ENCODE measurements around the gene IL20RB. TPM values are rescaled to one million over a fixed set of nuclear protein-coding genes. Genes with fewer than 3 reads are reported as not detected.

IL20RB gene
- total and polyA plus RNA-seq, 2 of the 4 experiments (the other 2 are of a cell fraction), result 0.72 to 0.97 TPM

DNA sequence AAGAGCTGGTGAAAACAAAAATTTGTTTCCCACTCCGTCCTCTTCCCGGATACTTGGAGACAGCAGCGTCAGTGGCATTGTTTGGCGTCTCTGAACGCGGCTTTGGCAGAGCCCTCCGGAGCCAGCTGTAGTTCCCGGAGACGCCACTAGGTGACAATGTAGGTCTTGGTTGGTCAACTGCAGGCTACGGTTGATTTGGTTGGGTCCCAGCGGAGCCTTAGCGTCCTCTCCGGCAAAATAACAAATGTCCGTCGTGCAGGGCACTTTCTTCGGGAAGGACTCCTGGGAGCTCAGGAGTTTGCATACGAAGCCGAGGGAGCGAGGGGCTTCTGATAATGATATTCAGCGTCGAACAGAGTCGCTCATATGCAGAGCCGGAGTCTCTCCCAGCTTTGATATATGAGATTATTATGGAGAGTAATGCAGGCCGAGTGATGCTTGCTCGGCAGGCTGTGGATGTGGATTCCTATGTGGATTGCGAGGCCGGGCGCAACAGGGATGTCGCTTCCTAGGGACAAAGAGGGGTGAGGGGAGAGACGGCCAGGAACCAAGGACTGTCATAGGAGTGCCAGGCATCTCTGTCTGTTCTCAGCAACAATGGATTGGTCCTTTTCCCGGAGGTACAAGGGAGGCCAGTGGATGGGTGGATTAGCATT is 74.8 kb downstream of the IL20RB start:
- DNase-seq (peak; percentile 76), ATAC-seq (ENCODE audit: low read depth) (peak; percentile 98)
- Histone ChIP-seq H3K4me1 (ENCODE audit: control insufficient read depth, insufficient read depth, low read length) (no peaks in the 10 kb centered on the region), H3K27me3 (ENCODE audit: control insufficient read depth, insufficient read depth, low read length) (peaks cover 2% of the 10 kb centered on the region), H2AFZ (replicated peaks; ENCODE audit: low read length, poor library complexity) (peak overlapping the region; percentile 91), H3K4me2 (ENCODE audit: low read depth, low read length) (peak overlapping the region; percentile 76), H3K79me1 (ENCODE audit: low read depth in 1 of 2, low read length in 2 of 2) (no peaks in the 10 kb centered on the region), H2BK20ac (ENCODE audit: low read depth, low read length) (no peak overlapping the region), H3K36me3 (ENCODE audit: control insufficient read depth, insufficient read depth, low read length) (no peaks in the 10 kb centered on the region), H4K20me1 (ENCODE audit: insufficient read depth, low read length) (no peaks in the 10 kb centered on the region), H3K23ac (ENCODE audit: low read depth, low read length) (no peak overlapping the region), H2AK5ac (ENCODE audit: low read depth, low read length) (no peak overlapping the region), H3K4me3 (ENCODE audit: insufficient read depth, low read depth, low read length) (peak overlapping the region; percentile 41), H3K9ac (ENCODE audit: low read depth, low read length) (no peak overlapping the region), H3K9me1 (ENCODE audit: insufficient read depth, low read length) (no peaks in the 10 kb centered on the region), H4K91ac (ENCODE audit: insufficient read depth, low read depth, low read length) (no peak overlapping the region), H3K18ac (ENCODE audit: low read depth, low read length) (no peak overlapping the region), H2AK9ac (replicated peaks; ENCODE audit: low read depth, low read length, poor library complexity) (no peak overlapping the region), H4K8ac (ENCODE audit: low read depth in 2 of 2, low read length in 2 of 2) (no peak overlapping the region), H3K27ac (ENCODE audit: insufficient read depth, low read length) (no peak overlapping the region), H3K4ac (ENCODE audit: low read depth, low read length) (no peak overlapping the region), H3K9me3 (ENCODE audit: control insufficient read depth, insufficient read depth, low read length) (no peaks in the 10 kb centered on the region), H2BK120ac (ENCODE audit: low read depth, low read length) (no peak overlapping the region), H3K14ac (replicated peaks; ENCODE audit: low read depth, low read length) (no peak overlapping the region), H2BK15ac (ENCODE audit: low read depth, low read length) (no peak overlapping the region), H2BK5ac (ENCODE audit: low read depth, low read length, poor library complexity, severe bottlenecking) (no peak overlapping the region), H4K5ac (ENCODE audit: low read depth, low read length) (no peak overlapping the region), H3K56ac (ENCODE audit: extremely low read depth, insufficient read depth, low read length) (no peak overlapping the region)
- BruUV-seq (replicated peaks), result no TSS peak
- CTCF ChIA-PET, result interaction anchor here (0.6 to 1.4 kb wide), 13 partner anchors 10 to 1020 kb away, joined by 3 to 10 read pairs (median 3); no protein-coding TSS in a partner anchor
- 6% methylated on average over 15 of the region's 31 CpGs; no CpG with 5 or more reads in 1 of the 2 experiments for WGBS, 2 experiments (ENCODE audit: extremely low coverage in 2 of 2, insufficient read length in 1 of 2)
- in situ Hi-C loops (cut with MboI; ENCODE audit: low sequenced_read_pairs), result no loop called here
- dilution Hi-C loops (cut with HindIII; ENCODE audit: low sequenced_read_pairs, unreplicated experiment), result no loop called here
- intact Hi-C loops (cut with micrococcal nuclease), result loop anchor here (1.0 to 10.0 kb wide), 4 partner anchors 73 to 1012 kb away; no protein-coding TSS in a partner anchor
- POLR2A ChIA-PET (ENCODE audit: unreplicated experiment), result no interaction called here
- TF ChIP-seq, protein P1, sequence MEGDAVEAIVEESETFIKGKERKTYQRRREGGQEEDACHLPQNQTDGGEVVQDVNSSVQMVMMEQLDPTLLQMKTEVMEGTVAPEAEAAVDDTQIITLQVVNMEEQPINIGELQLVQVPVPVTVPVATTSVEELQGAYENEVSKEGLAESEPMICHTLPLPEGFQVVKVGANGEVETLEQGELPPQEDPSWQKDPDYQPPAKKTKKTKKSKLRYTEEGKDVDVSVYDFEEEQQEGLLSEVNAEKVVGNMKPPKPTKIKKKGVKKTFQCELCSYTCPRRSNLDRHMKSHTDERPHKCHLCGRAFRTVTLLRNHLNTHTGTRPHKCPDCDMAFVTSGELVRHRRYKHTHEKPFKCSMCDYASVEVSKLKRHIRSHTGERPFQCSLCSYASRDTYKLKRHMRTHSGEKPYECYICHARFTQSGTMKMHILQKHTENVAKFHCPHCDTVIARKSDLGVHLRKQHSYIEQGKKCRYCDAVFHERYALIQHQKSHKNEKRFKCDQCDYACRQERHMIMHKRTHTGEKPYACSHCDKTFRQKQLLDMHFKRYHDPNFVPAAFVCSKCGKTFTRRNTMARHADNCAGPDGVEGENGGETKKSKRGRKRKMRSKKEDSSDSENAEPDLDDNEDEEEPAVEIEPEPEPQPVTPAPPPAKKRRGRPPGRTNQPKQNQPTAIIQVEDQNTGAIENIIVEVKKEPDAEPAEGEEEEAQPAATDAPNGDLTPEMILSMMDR (conservative IDR thresholded peaks at IDR 0.05; ENCODE audit: low read depth, low read length), result peak; percentile 83
- TF ChIP-seq SMC3 (IDR thresholded peaks at IDR 0.05; ENCODE audit: low read depth, low read length) (peak; percentile 59), CHD1 (IDR thresholded peaks at IDR 0.05; ENCODE audit: low read depth, low read length) (no peak), RCOR1 (IDR thresholded peaks at IDR 0.05; ENCODE audit: insufficient replicate concordance, low read length) (no peak), RFX5 (IDR thresholded peaks at IDR 0.05; ENCODE audit: low read depth, low read length) (peak; percentile 86), RAD21 (IDR thresholded peaks at IDR 0.05; ENCODE audit: low read length) (peak; percentile 73), BHLHE40 (IDR thresholded peaks at IDR 0.05; ENCODE audit: low read depth, low read length) (no peak), FOS (IDR thresholded peaks at IDR 0.05; ENCODE audit: low read depth, low read length) (no peak)

Measured in IMR-90 (cell line).